HepG2 (cell line): ENCODE measurements around the gene PPP2R5D. TPM values are rescaled to one million over a fixed set of nuclear protein-coding genes. Genes with fewer than 3 reads are reported as not detected.
A peak's percentile ranks its signal among the peaks of the same experiment; 100 is the strongest.

Experiments
- CEBPG ChIP-seq: IDR thresholded peaks from 2 replicates; pipeline ENCODE4 v1.6.1; 2016
- HDAC2 ChIP-seq: sonication (generic); formaldehyde crosslinking; IDR thresholded peaks from 2 replicates; pipeline ENCODE4 v1.4.0; 2020; ENCODE audit warnings: missing genetic modification reagents
- IKZF1 ChIP-seq: fragments of 450-650 bp; IDR thresholded peaks from 2 replicates; pipeline ENCODE4 v1.7.1; 2016
- MAF1 ChIP-seq: sonication (generic); formaldehyde crosslinking; IDR thresholded peaks from 2 replicates; pipeline ENCODE4 v1.5.0; 2020; ENCODE audit warnings: missing genetic modification reagents, borderline replicate concordance
- NAIF1 ChIP-seq: sonication (generic); formaldehyde crosslinking; IDR thresholded peaks from 2 replicates; pipeline ENCODE4 v1.5.0; 2020; ENCODE audit warnings: mild to moderate bottlenecking, missing genetic modification reagents, borderline replicate concordance
- RBM22 ChIP-seq: fragments of 200-400 bp; formaldehyde crosslinking; optimal IDR thresholded peaks from 2 replicates; pipeline ENCODE3; 2017; ENCODE audit warnings: mild to moderate bottlenecking, low read length, moderate library complexity
- SMAD9 ChIP-seq: sonication (generic); formaldehyde crosslinking; IDR thresholded peaks from 2 replicates; pipeline ENCODE4 v1.5.1; 2020; ENCODE audit warnings: mild to moderate bottlenecking, missing genetic modification reagents
- SOX13 ChIP-seq, 3 experiments: fragments of 450-650 bp in 1 of 3; sonication (generic) in 1 of 3; formaldehyde crosslinking in 1 of 3; IDR thresholded peaks in 2 of 3; conservative IDR thresholded peaks in 1 of 3; 2 replicates each; pipeline versions ENCODE4 v1.5.0 to v1.6.1; 2016 to 2020; ENCODE audit warnings: antibody characterized with exemption in 1 of 3, mild to moderate bottlenecking in 1 of 3, missing compliant biosample characterization in 1 of 3, missing genetic modification reagents in 1 of 3, moderate library complexity in 1 of 3
- SOX5 ChIP-seq: IDR thresholded peaks from 2 replicates; pipeline ENCODE4 v1.6.1; 2016; ENCODE audit warnings: borderline replicate concordance
- TARDBP ChIP-seq: sonication (generic); formaldehyde crosslinking; IDR thresholded peaks from 2 replicates; pipeline ENCODE4 v1.8.0; 2022; ENCODE audit warnings: mild to moderate bottlenecking, missing genetic modification reagents
- polyA plus RNA-seq, 8 experiments: library from polyadenylated mRNA; depleted of rRNA in 3 of 8; stranded (reverse) in 7 of 8; unstranded in 1 of 8; fragments of >200 nt; fragmentation: Illumina TruSeq in 4 of 8; extraction: Trizol in 4 of 8; gene quantifications; 2 replicates each; pipeline versions ENCODE4 v1.2.1 to v1.2.3, GENCODE V29; 2011 to 2016; ENCODE audit warnings: low read depth in 4 of 8, missing spikeins in 1 of 8, mixed read lengths in 1 of 8; ENCODE audit not compliant: insufficient read depth in 1 of 8
- total RNA-seq, 5 experiments: library from RNA; depleted of rRNA; stranded (reverse); fragments of >200 nt; fragmentation: Illumina TruSeq; extraction: Trizol; gene quantifications; 2 replicates each; pipeline ENCODE4 v1.2.3, GENCODE V29; 2016; ENCODE audit warnings: low read depth in 1 of 5
- TF ChIP-seq, protein P1 (sequence below): sonication (generic); formaldehyde crosslinking; IDR thresholded peaks from 2 replicates; pipeline ENCODE4 v1.5.1; 2020; ENCODE audit warnings: mild to moderate bottlenecking, missing genetic modification reagents
- TF ChIP-seq, protein P2 (sequence below): fragments of 450-650 bp; IDR thresholded peaks from 2 replicates; pipeline ENCODE4 v1.6.1; 2017
- TF ChIP-seq, protein P3 (sequence below): sonication (generic); formaldehyde crosslinking; IDR thresholded peaks from 2 replicates; pipeline ENCODE4 v1.4.0; 2020; ENCODE audit warnings: missing genetic modification reagents, borderline replicate concordance
- TF ChIP-seq, protein P4 (sequence below): sonication (generic); formaldehyde crosslinking; IDR thresholded peaks from 2 replicates; pipeline ENCODE4 v1.4.0; 2020; ENCODE audit warnings: missing genetic modification reagents

PPP2R5D gene
- total and polyA plus RNA-seq, 2 of the 13 experiments (the other 11 are each of a cell fraction or from before 2014, with no cell fraction given) = 53.7 to 60.4 TPM

DNA sequence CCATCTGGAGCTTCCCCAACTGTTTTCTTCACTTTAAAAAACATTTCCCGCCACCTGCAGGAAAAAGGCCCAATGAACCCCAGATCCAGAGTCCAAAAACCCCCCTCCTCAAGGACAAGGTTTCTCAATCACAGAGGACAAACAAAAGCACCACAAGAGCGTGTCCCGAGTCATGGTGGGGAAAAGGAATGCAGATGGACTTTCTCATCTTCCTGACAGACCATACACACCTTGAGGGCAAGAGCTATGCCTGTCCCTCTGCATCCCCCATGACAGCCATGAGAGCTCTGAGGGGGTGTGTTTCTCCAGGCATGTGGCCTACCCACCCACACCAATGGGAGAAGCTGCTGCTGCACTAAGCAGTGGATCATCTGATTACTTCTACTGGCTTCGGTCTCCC, 14.4 kb upstream of the PPP2R5D start (continued):
- TF ChIP-seq, protein P1, sequence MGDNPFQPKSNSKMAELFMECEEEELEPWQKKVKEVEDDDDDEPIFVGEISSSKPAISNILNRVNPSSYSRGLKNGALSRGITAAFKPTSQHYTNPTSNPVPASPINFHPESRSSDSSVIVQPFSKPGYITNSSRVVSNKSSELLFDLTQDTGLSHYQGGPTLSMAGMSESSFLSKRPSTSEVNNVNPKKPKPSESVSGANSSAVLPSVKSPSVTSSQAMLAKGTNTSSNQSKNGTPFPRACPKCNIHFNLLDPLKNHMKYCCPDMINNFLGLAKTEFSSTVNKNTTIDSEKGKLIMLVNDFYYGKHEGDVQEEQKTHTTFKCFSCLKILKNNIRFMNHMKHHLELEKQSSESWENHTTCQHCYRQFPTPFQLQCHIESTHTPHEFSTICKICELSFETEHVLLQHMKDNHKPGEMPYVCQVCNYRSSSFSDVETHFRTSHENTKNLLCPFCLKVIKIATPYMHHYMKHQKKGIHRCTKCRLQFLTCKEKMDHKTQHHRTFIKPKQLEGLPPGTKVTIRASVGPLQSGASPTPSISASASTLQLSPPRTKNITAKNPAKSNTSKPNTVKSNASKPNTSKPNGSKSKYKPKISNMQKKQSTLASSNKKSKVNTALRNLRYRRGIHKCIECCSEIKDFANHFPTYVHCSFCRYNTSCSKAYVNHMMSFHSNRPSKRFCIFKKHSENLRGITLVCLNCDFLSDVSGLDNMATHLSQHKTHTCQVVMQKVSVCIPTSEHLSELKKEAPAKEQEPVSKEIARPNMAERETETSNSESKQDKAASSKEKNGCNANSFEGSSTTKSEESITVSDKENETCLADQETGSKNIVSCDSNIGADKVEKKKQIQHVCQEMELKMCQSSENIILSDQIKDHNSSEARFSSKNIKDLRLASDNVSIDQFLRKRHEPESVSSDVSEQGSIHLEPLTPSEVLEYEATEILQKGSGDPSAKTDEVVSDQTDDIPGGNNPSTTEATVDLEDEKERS (CRISPR knock-in tag) = 0 out of 2 replicates have a peak, but pooled peaks have one; percentile 33
- TF ChIP-seq, protein P2, sequence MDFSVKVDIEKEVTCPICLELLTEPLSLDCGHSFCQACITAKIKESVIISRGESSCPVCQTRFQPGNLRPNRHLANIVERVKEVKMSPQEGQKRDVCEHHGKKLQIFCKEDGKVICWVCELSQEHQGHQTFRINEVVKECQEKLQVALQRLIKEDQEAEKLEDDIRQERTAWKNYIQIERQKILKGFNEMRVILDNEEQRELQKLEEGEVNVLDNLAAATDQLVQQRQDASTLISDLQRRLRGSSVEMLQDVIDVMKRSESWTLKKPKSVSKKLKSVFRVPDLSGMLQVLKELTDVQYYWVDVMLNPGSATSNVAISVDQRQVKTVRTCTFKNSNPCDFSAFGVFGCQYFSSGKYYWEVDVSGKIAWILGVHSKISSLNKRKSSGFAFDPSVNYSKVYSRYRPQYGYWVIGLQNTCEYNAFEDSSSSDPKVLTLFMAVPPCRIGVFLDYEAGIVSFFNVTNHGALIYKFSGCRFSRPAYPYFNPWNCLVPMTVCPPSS = no peak
- TF ChIP-seq SMAD9 (CRISPR knock-in tag) (no peak), SOX5 (CRISPR knock-in tag) (peak; percentile 58; the same call in 1 of the 2 replicates), IKZF1 (no peak), HDAC2 (CRISPR knock-in tag) (peak; percentile 56; the same call in 1 of the 2 replicates), NAIF1 (CRISPR knock-in tag) (no peak), TARDBP (peak; percentile 65), SOX13 (IDR thresholded peaks at IDR 0.05) (no peak), SOX13 (CRISPR knock-in tag; conservative IDR thresholded peaks at IDR 0.05 in 1 of 2, IDR thresholded peaks at IDR 0.05 in 1 of 2) (peak in 1 of 2 experiments; percentile 53; a peak in 1 of 4 replicates), CEBPG (CRISPR knock-in tag) (peak; percentile 72), MAF1 (CRISPR knock-in tag) (no peak), RBM22 (no peak)
- TF ChIP-seq, protein P3, sequence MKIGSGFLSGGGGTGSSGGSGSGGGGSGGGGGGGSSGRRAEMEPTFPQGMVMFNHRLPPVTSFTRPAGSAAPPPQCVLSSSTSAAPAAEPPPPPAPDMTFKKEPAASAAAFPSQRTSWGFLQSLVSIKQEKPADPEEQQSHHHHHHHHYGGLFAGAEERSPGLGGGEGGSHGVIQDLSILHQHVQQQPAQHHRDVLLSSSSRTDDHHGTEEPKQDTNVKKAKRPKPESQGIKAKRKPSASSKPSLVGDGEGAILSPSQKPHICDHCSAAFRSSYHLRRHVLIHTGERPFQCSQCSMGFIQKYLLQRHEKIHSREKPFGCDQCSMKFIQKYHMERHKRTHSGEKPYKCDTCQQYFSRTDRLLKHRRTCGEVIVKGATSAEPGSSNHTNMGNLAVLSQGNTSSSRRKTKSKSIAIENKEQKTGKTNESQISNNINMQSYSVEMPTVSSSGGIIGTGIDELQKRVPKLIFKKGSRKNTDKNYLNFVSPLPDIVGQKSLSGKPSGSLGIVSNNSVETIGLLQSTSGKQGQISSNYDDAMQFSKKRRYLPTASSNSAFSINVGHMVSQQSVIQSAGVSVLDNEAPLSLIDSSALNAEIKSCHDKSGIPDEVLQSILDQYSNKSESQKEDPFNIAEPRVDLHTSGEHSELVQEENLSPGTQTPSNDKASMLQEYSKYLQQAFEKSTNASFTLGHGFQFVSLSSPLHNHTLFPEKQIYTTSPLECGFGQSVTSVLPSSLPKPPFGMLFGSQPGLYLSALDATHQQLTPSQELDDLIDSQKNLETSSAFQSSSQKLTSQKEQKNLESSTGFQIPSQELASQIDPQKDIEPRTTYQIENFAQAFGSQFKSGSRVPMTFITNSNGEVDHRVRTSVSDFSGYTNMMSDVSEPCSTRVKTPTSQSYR = peak; percentile 79
- TF ChIP-seq, protein P4, sequence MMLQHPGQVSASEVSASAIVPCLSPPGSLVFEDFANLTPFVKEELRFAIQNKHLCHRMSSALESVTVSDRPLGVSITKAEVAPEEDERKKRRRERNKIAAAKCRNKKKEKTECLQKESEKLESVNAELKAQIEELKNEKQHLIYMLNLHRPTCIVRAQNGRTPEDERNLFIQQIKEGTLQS = no peak
